GM12878 (cell line): ENCODE measurements around the gene NFIL3. TPM values are rescaled to one million over a fixed set of nuclear protein-coding genes. Genes with fewer than 3 reads are reported as not detected.

Source experiments
- ATAC-seq: fragments of 200-7000 bp; cut with Tn5 transposase; 3 replicates; pipeline ENCODE4 v1.9.1; 2020; ENCODE audit warnings: mild to moderate bottlenecking, moderate library complexity
- BruUV-seq: library from RNA; stranded (reverse); fragments of 400-500 nt; replicated peaks from 2 replicates; lab custom pipeline; 2021; lab: Mats Ljungman, UMichigan
- CTCF ChIA-PET: fragments of 300-600 bp; sonication (Branson Sonifier 250); formaldehyde crosslinking; extraction: SDS; loops from one replicate; lab custom pipeline; 2021; ENCODE audit warnings: inconsistent platforms; lab: Yijun Ruan, JAX
- POLR2A ChIA-PET: fragments of 350-600 bp; formaldehyde crosslinking; extraction: SDS; loops from one replicate; lab custom pipeline; 2021; ENCODE audit warnings: inconsistent platforms; lab: Charles Lee
- RAD21 ChIA-PET: fragments of 300-600 bp; sonication (Branson Sonifier 250); formaldehyde crosslinking; loops from one replicate; lab custom pipeline; 2023; ENCODE audit warnings: antibody characterized with exemption; ENCODE audit not compliant: unreplicated experiment; lab: Charles Lee
- SMC1A ChIA-PET: fragments of 300-600 bp; sonication (Branson Sonifier 250); formaldehyde crosslinking; loops from one replicate; lab custom pipeline; 2023; ENCODE audit not compliant: unreplicated experiment, uncharacterized antibody; lab: Charles Lee
- DNase-seq: peaks from one replicate; pipeline ENCODE4 v3.0.0-alpha.2; 2011; ENCODE audit warnings: low read depth, low spot score
- FAIRE-seq: peaks from 3 replicates; lab custom pipeline; 2011; peaks lifted over from hg19 to GRCh38; lab: Jason Lieb, UNC
- H2AFZ ChIP-seq: 2 replicates; pipeline ENCODE4 v1.6.0; 2011; ENCODE audit warnings: low read depth, low read length, control low read depth; ENCODE audit not compliant: control insufficient read depth
- H3K27ac ChIP-seq: 2 replicates; pipeline ENCODE4 v1.5.1; 2011; ENCODE audit warnings: control low read depth; ENCODE audit not compliant: control insufficient read depth, insufficient read depth
- H3K27me3 ChIP-seq, 2 experiments: replicated peaks in 1 of 2; 2 replicates each; pipeline versions ENCODE4 v1.6.0 to v1.6.1; 2011; ENCODE audit warnings: low read length in 1 of 2; ENCODE audit not compliant: control insufficient read depth in 2 of 2, insufficient read depth in 2 of 2
- H3K36me3 ChIP-seq, 2 experiments: 2 replicates each; pipeline ENCODE4 v1.5.1; 2011; ENCODE audit warnings: low read length in 1 of 2; ENCODE audit not compliant: control insufficient read depth in 2 of 2, insufficient read depth in 2 of 2
- H3K4me1 ChIP-seq: 2 replicates; pipeline ENCODE4 v1.6.1; 2011; ENCODE audit warnings: mild to moderate bottlenecking, low read length, moderate library complexity, mixed read lengths; ENCODE audit not compliant: control insufficient read depth, insufficient read depth
- H3K4me2 ChIP-seq: 2 replicates; pipeline ENCODE4 v1.6.0; 2011; ENCODE audit warnings: control low read depth; ENCODE audit not compliant: control insufficient read depth, insufficient read depth
- H3K4me3 ChIP-seq: fragments of 200-600 bp; sonication (generic); 2 replicates; pipeline ENCODE4 v1.5.1; 2016
- H3K79me2 ChIP-seq: 2 replicates; pipeline ENCODE4 v1.6.0; 2011; ENCODE audit warnings: low read length; ENCODE audit not compliant: control insufficient read depth, insufficient read depth
- H3K9ac ChIP-seq: 2 replicates; pipeline ENCODE4 v1.8.0; 2011; ENCODE audit warnings: low read length, control low read depth, mixed read lengths; ENCODE audit not compliant: control insufficient read depth, insufficient read depth
- H3K9me3 ChIP-seq: replicated peaks from 3 replicates; pipeline ENCODE4 v1.5.1; 2011; ENCODE audit warnings: mild to moderate bottlenecking, low read length; ENCODE audit not compliant: control insufficient read depth, insufficient read depth
- H4K20me1 ChIP-seq: 2 replicates; pipeline ENCODE4 v1.6.0; 2011; ENCODE audit not compliant: control insufficient read depth, insufficient read depth
- CREB1 ChIP-seq: IDR thresholded peaks from 2 replicates; pipeline ENCODE4 v1.6.1; 2012; ENCODE audit warnings: low read depth, mild to moderate bottlenecking, inconsistent platforms
- JUNB ChIP-seq: IDR thresholded peaks from 2 replicates; pipeline ENCODE4 v1.6.1; 2016; ENCODE audit warnings: antibody characterized with exemption, mild to moderate bottlenecking
- MYC ChIP-seq: IDR thresholded peaks from 2 replicates; pipeline ENCODE4 v1.6.1; 2011; ENCODE audit warnings: mild to moderate bottlenecking, low read length, moderate library complexity, inconsistent platforms; ENCODE audit not compliant: insufficient read depth, insufficient replicate concordance, insufficient read length, severe bottlenecking
- NFYB ChIP-seq: IDR thresholded peaks from 2 replicates; pipeline ENCODE4 v1.6.1; 2011; ENCODE audit warnings: low read depth, mild to moderate bottlenecking, low read length, improper control_type of control experiment, moderate library complexity; ENCODE audit not compliant: insufficient read depth
- NRF1 ChIP-seq: conservative IDR thresholded peaks from 2 replicates; pipeline ENCODE4 v1.6.1; 2011; ENCODE audit warnings: mild to moderate bottlenecking, low read depth, low read length, improper control_type of control experiment
- POLR2AphosphoS5 ChIP-seq: IDR thresholded peaks from 2 replicates; pipeline ENCODE4 v1.6.1; 2011; ENCODE audit warnings: mild to moderate bottlenecking, low read length, inconsistent platforms
- SMAD5 ChIP-seq: IDR thresholded peaks from 2 replicates; pipeline ENCODE4 v1.6.1; 2016; ENCODE audit warnings: antibody characterized with exemption, low read depth
- SRF ChIP-seq, 2 experiments: IDR thresholded peaks; 2 replicates each; pipeline ENCODE4 v1.6.1; 2011; ENCODE audit warnings: low read depth in 2 of 2, low read length in 2 of 2, mild to moderate bottlenecking in 1 of 2, moderate library complexity in 1 of 2
- STAT3 ChIP-seq: IDR thresholded peaks from 2 replicates; pipeline ENCODE4 v1.6.1; 2011; ENCODE audit warnings: low read depth, low read length, improper control_type of control experiment
- SUPT20H ChIP-seq: IDR thresholded peaks from 2 replicates; pipeline ENCODE4 v1.6.1; 2011; ENCODE audit warnings: low read depth, mild to moderate bottlenecking, low read length, moderate library complexity, borderline replicate concordance; ENCODE audit not compliant: control insufficient read depth
- WGBS: methylation state at CpG from one replicate; pipeline ENCODE4 v1.1.6; 2016; ENCODE audit warnings: low lambda C conversion rate; ENCODE audit not compliant: insufficient replicate concordance, insufficient coverage; ENCODE audit errors: missing lambda C conversion rate; 5-methylcytosine and 5-hydroxymethylcytosine counted together
- in situ Hi-C: fragments of 300-500 bp; cut with MboI; formaldehyde crosslinking; loops from 9 replicates; pipeline ENCODE4 v1.14.3; 2018; ENCODE audit warnings: mixed read lengths
- intact Hi-C: fragments of 100-400 bp; cut with micrococcal nuclease; formaldehyde crosslinking; loops from one replicate; pipeline ENCODE4 v1.14.2; 2022; ENCODE audit not compliant: unreplicated experiment
- polyA plus RNA-seq, 11 experiments: library from polyadenylated mRNA; depleted of rRNA in 4 of 11; unstranded in 6 of 11; stranded (reverse) in 5 of 11; fragments of >200 nt; fragmentation: Nextera tagmentation in 4 of 11; fragmentation: Illumina TruSeq in 1 of 11; extraction: Ambion mirVana in 4 of 11; extraction: Trizol in 1 of 11; gene quantifications; 1 replicate in 1 of 11; 2 replicates in 10 of 11; pipeline versions ENCODE4 v1.2.1 to v1.2.3, GENCODE V29; 2011 to 2016; ENCODE audit warnings: inconsistent platforms in 2 of 11, missing spikeins in 2 of 11, low read depth in 1 of 11
- total RNA-seq, 4 experiments: library from RNA; depleted of rRNA in 3 of 4; stranded (reverse); fragments of >200 nt in 3 of 4; fragmentation: Illumina TruSeq in 1 of 4; extraction: Trizol in 1 of 4; gene quantifications; 2 replicates each; pipeline versions ENCODE4 v1.2.1 to v1.2.3, GENCODE V29; 2013 to 2021
- TF ChIP-seq, protein P1 (sequence below): IDR thresholded peaks from 2 replicates; pipeline ENCODE4 v1.6.1; 2012; ENCODE audit warnings: low read depth, low read length, improper control_type of control experiment
- TF ChIP-seq, protein P2 (sequence below): fragments of 450-650 bp; formaldehyde crosslinking; IDR thresholded peaks from 2 replicates; pipeline ENCODE4 v1.4.0; 2020; ENCODE audit warnings: mild to moderate bottlenecking, moderate library complexity
- TF ChIP-seq, protein P3 (sequence below): fragments of 450-650 bp; IDR thresholded peaks from 2 replicates; pipeline ENCODE4 v1.6.1; 2016; ENCODE audit warnings: mild to moderate bottlenecking
- TF ChIP-seq, protein P4 (sequence below): fragments of 450-650 bp; IDR thresholded peaks from 2 replicates; pipeline ENCODE4 v1.6.1; 2017; ENCODE audit warnings: mild to moderate bottlenecking, moderate library complexity

NFIL3 gene
- total and polyA plus RNA-seq, 10 of the 15 experiments (the other 5 are each of a cell fraction or from before 2014, with no cell fraction given), result 0.18 to 1.0 (median 0.36) TPM; not detected in 3

DNA sequence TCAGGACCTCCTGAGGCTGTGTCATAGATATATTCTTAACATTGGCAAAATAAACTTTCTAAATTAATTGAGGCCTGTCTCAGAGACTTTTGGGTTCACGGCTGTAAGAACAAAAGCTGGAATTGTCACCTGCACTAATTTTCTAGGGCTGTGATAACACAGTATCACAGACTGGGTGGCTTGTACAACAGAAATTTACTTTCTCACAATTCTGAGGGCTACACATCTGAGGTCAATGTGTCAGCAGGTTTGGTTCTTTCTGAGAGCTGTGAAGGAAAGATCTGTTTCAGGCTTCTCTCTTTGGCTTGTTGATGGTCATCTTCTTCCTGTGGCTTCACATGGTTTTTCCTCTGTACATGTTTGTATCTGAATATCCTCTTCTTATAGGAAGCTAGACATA is 29.2 kb upstream of the NFIL3 start:
- ATAC-seq (no peak), FAIRE-seq (no peak), DNase-seq (no peak)
- ChIA-PET RAD21 (no interaction called here), CTCF (interaction anchor here (1.1 kb wide), 1 partner anchor 111 kb away, joined by 3 read pairs; no protein-coding TSS in a partner anchor), POLR2A (no interaction called here), SMC1A (no interaction called here)
- H3K9me3 ChIP-seq, result no peaks in the 10 kb centered on the region
- in situ Hi-C loops, result no loop called here
- WGBS, result 94% methylated on average over 1 of the region's 1 CpG
- no peak overlapping the region for H3K4me2 ChIP-seq
- intact Hi-C loops, result no loop called here
- H3K4me3 ChIP-seq, result no peak overlapping the region
- no peaks in the 10 kb centered on the region for H3K4me1 ChIP-seq
- H3K27me3 ChIP-seq, result no peaks in the 10 kb centered on the region
- no peaks in the 10 kb centered on the region for H4K20me1 ChIP-seq
- H3K79me2 ChIP-seq, result no peaks in the 10 kb centered on the region
- H3K36me3 ChIP-seq, result no peaks in the 10 kb centered on the region
- H3K9ac ChIP-seq, result no peak overlapping the region
- H3K27ac ChIP-seq, result no peak overlapping the region
- H2AFZ ChIP-seq, result no peak overlapping the region
- no TSS peak for BruUV-seq
- TF ChIP-seq MYC (no peak), NFYB (no peak), SRF (IDR thresholded peaks at IDR 0.05; ENCODE audit: low read depth in 2 of 2, low read length in 2 of 2) (no peak), NRF1 (no peak), STAT3 (no peak), SUPT20H (no peak), SMAD5 (no peak), CREB1 (no peak), JUNB (no peak), POLR2AphosphoS5 (no peak)
- TF ChIP-seq, protein P1, sequence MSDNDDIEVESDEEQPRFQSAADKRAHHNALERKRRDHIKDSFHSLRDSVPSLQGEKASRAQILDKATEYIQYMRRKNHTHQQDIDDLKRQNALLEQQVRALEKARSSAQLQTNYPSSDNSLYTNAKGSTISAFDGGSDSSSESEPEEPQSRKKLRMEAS, result no peak
- TF ChIP-seq, protein P2, sequence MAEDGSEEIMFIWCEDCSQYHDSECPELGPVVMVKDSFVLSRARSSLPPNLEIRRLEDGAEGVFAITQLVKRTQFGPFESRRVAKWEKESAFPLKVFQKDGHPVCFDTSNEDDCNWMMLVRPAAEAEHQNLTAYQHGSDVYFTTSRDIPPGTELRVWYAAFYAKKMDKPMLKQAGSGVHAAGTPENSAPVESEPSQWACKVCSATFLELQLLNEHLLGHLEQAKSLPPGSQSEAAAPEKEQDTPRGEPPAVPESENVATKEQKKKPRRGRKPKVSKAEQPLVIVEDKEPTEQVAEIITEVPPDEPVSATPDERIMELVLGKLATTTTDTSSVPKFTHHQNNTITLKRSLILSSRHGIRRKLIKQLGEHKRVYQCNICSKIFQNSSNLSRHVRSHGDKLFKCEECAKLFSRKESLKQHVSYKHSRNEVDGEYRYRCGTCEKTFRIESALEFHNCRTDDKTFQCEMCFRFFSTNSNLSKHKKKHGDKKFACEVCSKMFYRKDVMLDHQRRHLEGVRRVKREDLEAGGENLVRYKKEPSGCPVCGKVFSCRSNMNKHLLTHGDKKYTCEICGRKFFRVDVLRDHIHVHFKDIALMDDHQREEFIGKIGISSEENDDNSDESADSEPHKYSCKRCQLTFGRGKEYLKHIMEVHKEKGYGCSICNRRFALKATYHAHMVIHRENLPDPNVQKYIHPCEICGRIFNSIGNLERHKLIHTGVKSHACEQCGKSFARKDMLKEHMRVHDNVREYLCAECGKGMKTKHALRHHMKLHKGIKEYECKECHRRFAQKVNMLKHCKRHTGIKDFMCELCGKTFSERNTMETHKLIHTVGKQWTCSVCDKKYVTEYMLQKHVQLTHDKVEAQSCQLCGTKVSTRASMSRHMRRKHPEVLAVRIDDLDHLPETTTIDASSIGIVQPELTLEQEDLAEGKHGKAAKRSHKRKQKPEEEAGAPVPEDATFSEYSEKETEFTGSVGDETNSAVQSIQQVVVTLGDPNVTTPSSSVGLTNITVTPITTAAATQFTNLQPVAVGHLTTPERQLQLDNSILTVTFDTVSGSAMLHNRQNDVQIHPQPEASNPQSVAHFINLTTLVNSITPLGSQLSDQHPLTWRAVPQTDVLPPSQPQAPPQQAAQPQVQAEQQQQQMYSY (CRISPR knock-in tag), result no peak
- TF ChIP-seq, protein P3, sequence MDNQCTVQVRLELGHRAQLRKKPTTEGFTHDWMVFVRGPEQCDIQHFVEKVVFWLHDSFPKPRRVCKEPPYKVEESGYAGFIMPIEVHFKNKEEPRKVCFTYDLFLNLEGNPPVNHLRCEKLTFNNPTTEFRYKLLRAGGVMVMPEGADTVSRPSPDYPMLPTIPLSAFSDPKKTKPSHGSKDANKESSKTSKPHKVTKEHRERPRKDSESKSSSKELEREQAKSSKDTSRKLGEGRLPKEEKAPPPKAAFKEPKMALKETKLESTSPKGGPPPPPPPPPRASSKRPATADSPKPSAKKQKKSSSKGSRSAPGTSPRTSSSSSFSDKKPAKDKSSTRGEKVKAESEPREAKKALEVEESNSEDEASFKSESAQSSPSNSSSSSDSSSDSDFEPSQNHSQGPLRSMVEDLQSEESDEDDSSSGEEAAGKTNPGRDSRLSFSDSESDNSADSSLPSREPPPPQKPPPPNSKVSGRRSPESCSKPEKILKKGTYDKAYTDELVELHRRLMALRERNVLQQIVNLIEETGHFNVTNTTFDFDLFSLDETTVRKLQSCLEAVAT, result no peak
- TF ChIP-seq, protein P4, sequence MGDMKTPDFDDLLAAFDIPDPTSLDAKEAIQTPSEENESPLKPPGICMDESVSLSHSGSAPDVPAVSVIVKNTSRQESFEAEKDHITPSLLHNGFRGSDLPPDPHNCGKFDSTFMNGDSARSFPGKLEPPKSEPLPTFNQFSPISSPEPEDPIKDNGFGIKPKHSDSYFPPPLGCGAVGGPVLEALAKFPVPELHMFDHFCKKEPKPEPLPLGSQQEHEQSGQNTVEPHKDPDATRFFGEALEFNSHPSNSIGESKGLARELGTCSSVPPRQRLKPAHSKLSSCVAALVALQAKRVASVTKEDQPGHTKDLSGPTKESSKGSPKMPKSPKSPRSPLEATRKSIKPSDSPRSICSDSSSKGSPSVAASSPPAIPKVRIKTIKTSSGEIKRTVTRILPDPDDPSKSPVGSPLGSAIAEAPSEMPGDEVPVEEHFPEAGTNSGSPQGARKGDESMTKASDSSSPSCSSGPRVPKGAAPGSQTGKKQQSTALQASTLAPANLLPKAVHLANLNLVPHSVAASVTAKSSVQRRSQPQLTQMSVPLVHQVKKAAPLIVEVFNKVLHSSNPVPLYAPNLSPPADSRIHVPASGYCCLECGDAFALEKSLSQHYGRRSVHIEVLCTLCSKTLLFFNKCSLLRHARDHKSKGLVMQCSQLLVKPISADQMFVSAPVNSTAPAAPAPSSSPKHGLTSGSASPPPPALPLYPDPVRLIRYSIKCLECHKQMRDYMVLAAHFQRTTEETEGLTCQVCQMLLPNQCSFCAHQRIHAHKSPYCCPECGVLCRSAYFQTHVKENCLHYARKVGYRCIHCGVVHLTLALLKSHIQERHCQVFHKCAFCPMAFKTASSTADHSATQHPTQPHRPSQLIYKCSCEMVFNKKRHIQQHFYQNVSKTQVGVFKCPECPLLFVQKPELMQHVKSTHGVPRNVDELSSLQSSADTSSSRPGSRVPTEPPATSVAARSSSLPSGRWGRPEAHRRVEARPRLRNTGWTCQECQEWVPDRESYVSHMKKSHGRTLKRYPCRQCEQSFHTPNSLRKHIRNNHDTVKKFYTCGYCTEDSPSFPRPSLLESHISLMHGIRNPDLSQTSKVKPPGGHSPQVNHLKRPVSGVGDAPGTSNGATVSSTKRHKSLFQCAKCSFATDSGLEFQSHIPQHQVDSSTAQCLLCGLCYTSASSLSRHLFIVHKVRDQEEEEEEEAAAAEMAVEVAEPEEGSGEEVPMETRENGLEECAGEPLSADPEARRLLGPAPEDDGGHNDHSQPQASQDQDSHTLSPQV, result no peak
